Omental fat pad (tissue), 4 donors: ENCODE data around the gene VEGFA. TPM values are rescaled to one million over a fixed set of nuclear protein-coding genes. Genes with fewer than 3 reads are reported as not detected.

Experiments
- ATAC-seq: fragments of 150-250 bp; one replicate; pipeline ENCODE4 v1.9.1; 2016; ENCODE audit warnings: mild to moderate bottlenecking, moderate library complexity; ENCODE audit not compliant: low FRiP score
- DNase-seq: peaks from one replicate; pipeline ENCODE4 v3.0.0-alpha.2; 2019; ENCODE audit warnings: low spot score
- total RNA-seq, 4 donors: library from RNA; depleted of rRNA; stranded (reverse); fragments of >200 nt; gene quantifications; one replicate each; pipeline ENCODE4 v1.1.0, GENCODE V29; 2016
- TF ChIP-seq, protein P1 (sequence below), 3 donors: fragments of 450-650 bp; IDR thresholded peaks; one replicate each; pipeline ENCODE4 v1.5.1; 2016 to 2017; ENCODE audit warnings: antibody characterized with exemption in 3 of 3, mild to moderate bottlenecking in 3 of 3, moderate library complexity in 2 of 3

The VEGFA gene
- total RNA-seq, 4 donors from 2014 or later: 157 to 656 (median 510) TPM

DNA sequence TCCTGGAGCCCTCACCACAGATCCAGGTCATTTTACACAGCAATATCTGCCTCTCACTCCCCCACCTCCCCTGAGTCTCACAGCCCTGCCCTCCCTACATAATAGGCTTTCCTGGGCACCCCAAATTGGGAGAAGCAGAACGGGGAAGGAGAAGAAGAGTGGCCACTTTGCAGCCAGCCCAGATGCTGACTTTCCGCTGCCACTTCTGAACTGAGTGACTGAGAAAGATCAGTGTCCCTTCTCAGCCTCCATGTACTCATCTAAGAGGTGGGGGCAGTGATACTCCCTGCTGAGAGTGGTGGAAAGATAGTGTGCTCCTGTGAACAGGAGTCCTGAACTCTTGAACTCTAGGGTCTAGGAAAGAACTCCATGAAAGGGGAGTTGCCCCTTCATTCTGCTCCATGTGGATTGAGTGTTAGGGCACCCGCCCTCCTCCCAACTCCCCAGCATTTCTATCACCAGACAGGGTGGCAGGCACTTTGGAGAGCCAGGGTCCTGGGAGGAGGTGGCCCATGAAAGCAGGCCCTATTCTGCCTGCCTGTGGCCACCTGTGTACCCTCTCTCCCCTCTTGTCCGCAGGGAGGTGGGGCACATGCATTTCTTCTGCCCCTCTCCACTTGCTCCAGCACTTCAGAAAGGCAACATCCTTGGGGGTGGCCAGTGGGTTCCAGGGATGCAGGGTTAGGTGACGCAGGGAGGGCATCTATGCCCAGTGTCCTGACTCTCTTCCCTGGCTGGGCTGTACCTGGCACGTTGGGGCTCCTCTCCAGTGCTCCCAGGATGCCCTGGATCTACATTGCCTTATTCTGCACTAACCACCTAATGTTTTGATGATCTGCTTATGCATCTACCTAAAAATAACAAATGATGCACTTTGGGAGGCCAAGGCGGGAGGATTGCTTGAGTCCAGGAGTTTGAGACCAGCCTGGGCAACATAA lies 44.1 kb upstream of the VEGFA start:
- TF ChIP-seq, protein P1, sequence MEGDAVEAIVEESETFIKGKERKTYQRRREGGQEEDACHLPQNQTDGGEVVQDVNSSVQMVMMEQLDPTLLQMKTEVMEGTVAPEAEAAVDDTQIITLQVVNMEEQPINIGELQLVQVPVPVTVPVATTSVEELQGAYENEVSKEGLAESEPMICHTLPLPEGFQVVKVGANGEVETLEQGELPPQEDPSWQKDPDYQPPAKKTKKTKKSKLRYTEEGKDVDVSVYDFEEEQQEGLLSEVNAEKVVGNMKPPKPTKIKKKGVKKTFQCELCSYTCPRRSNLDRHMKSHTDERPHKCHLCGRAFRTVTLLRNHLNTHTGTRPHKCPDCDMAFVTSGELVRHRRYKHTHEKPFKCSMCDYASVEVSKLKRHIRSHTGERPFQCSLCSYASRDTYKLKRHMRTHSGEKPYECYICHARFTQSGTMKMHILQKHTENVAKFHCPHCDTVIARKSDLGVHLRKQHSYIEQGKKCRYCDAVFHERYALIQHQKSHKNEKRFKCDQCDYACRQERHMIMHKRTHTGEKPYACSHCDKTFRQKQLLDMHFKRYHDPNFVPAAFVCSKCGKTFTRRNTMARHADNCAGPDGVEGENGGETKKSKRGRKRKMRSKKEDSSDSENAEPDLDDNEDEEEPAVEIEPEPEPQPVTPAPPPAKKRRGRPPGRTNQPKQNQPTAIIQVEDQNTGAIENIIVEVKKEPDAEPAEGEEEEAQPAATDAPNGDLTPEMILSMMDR (IDR thresholded peaks at IDR 0.05): no peak
- ATAC-seq (no peak), DNase-seq (no peak)

DNA sequence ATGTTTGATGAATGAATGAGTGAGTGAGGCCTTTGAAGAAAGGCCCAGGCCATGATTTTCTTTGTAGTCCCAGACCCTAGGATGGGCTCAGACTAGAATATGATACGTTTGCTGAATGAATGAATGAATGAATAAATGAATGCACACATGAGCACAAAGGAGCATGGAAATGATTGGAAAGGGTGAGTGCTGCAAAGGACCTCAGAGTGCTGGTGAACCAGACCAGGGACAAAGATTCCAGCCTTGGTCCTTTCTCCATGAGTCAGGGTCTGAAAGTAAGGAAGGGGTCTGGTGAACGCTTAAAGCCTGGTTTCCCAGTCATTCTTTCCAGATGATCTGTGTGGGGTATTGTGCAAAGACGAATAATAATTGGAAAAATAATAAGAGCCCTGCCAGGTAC lies 42.4 kb upstream of the VEGFA start:
- ATAC-seq (no peak), DNase-seq (no peak)
- TF ChIP-seq, protein P1 (IDR thresholded peaks at IDR 0.05): no peak

DNA sequence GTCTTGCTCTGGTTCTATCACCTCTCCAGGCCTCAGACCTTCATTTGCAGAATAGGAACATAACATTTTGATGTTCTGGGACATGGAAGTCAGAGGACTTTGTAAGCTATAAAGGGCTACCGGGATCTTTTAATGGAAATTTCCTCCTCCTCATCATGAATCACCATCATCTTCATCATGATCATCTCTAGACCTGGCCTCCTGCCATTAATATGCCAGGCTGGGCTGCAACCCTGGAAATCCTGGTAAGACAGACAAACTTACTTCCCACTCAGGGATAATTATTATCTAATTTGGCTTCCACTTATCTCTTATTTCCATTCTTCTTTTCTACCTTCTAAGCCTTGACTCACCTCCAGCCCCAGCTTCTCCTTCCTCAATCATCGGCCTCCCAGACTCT lies 41.4 kb upstream of the VEGFA start:
- DNase-seq: no peak
- peak; percentile 38 for ATAC-seq
- TF ChIP-seq, protein P1 (IDR thresholded peaks at IDR 0.05): no peak

DNA sequence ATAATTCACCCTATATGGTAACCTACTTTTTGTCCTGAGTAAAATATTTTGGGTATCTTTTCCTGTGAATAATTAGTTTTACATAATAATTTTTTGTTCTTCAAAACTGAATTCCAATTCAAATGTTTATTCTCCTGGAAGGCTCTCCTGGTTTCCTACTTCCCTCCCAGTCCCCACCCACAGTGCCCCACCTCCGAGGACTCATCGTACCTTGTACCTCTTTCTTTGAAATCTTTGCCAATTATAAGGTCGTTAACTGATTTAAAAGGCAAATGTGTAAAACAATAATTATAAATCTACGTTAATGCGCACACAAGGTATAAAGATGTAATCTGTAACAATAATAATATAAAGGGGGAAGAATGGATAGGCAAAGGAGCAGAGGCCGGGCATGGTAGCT lies 40.5 kb upstream of the VEGFA start:
- ATAC-seq (no peak), DNase-seq (no peak)
- TF ChIP-seq, protein P1 (IDR thresholded peaks at IDR 0.05): no peak

DNA sequence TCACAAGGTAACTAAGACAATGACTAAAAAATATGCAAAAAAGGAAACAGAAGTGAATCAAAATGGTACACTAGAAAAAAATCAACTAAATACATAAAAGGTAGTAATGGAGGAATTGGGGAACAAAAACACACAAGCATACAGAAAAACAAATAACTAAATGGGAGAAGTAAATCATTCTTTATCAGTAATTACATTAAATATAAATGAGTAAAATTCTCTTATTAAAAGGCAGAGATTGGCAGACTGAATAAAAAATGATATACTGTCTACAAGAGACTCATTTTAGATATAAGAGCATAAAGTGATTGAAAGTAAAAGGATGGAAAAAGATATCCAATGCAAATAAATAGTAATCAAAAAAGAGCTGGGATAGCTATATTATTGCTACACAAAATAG lies 39.4 kb upstream of the VEGFA start:
- TF ChIP-seq, protein P1 (IDR thresholded peaks at IDR 0.05): no peak
- no peak for DNase-seq
- no peak for ATAC-seq

DNA sequence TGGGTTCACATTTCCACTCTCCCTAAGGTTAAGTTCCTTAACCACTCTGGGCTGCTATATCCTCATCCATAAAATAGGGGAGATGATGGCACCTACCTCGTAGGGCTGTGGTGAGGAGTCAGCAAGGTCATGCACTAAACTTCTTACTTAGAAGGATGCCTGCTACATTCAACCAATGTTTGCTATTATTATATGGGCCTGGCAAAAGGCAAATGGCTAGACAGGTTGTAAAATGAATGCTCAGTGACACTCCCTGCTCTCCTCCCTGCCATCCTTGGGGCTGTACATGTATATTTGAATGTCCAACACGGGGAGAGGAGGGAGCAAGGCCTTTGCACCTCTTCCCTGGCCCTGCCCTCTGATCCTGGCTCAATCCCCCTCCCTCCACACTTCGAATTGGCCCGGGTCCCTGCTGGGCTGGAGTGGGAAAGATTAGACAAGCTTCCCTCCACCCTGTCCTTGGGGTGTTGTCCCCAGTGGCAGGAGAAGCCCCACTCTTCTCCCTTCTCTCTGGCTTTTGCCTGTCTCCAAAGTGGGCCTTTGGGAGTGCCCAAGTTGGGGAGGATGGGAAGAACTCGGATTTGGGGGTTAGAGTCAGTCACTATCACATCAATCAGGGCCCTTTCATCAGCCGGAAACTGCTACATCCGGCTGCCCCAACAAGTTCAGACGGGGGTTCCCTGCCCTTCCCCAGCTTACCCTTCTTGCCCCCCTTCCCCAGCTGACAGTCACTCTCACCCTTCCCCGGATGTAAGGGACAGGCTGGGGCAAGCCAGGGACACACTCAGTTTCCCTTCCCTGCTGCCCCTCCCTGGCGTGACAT lies 36.3 kb upstream of the VEGFA start:
- TF ChIP-seq, protein P1 (IDR thresholded peaks at IDR 0.05): no peak
- ATAC-seq (no peak), DNase-seq (no peak)
